ENCODE results near the gene GAS2L3. TPM values are rescaled to one million over a fixed set of nuclear protein-coding genes. Genes with fewer than 3 reads are reported as not detected.

The GAS2L3 gene
- total and polyA plus RNA-seq, 2 of the 8 experiments (the other 6 are each of a cell fraction or from before 2014, with no cell fraction given): 2.1 to 19.3 TPM

GRCh38 chr12:100674036-100674888, 100.8 kb downstream of the GAS2L3 start:
- Histone ChIP-seq H3K4me1 (replicated peaks in 1 of 4; ENCODE audit: control insufficient read depth in 3 of 4, insufficient read depth in 4 of 4, low read length in 3 of 4) (no peaks in the 10 kb centered on the region), H3K27me3 (replicated peaks in 1 of 4; ENCODE audit: control insufficient read depth in 3 of 4, extremely low read depth in 1 of 4, insufficient read depth in 3 of 4, low read length in 3 of 4) (no peaks in the 10 kb centered on the region), H3K23me2 (ENCODE audit: low read depth, low read length) (no peaks in the 10 kb centered on the region), H3K18ac (ENCODE audit: extremely low read depth, low read length) (no peak overlapping the region), H3K9me3 (ENCODE audit: insufficient read depth in 2 of 2, low read depth in 1 of 2, low read length in 1 of 2) (no peaks in the 10 kb centered on the region), H2BK120ac (replicated peaks; ENCODE audit: low read depth, low read length) (no peak overlapping the region), H3K36me3 (ENCODE audit: control insufficient read depth in 2 of 4, insufficient read depth in 4 of 4, low read length in 3 of 4) (no peaks in the 10 kb centered on the region), H2AFZ (ENCODE audit: low read length) (no peak overlapping the region), H2BK12ac (ENCODE audit: low read depth, low read length) (no peak overlapping the region), H3K4me3 (ENCODE audit: extremely low read depth in 1 of 4, insufficient read depth in 2 of 4, low read depth in 3 of 4, low read length in 4 of 4) (no peak overlapping the region), H3K23ac (ENCODE audit: insufficient read length) (no peak overlapping the region), H3K79me1 (ENCODE audit: low read depth, low read length) (no peaks in the 10 kb centered on the region), H2BK5ac (ENCODE audit: low read depth, low read length) (no peak overlapping the region), H2BK20ac (ENCODE audit: low read length) (no peak overlapping the region), H3K79me2 (ENCODE audit: control insufficient read depth in 1 of 2, insufficient read depth in 2 of 2, low read length in 2 of 2) (no peaks in the 10 kb centered on the region), H3K56ac (replicated peaks; ENCODE audit: insufficient read length, low read depth, low read length) (no peak overlapping the region), H3K4ac (replicated peaks; ENCODE audit: insufficient read length, low read depth, low read length) (no peak overlapping the region), H4K91ac (replicated peaks; ENCODE audit: insufficient read length, low read length) (no peak overlapping the region), H2BK15ac (ENCODE audit: low read length) (no peak overlapping the region), H3K27ac (ENCODE audit: low read depth, low read length) (no peak overlapping the region), H2AK5ac (ENCODE audit: low read depth, low read length) (no peak overlapping the region), H3K14ac (ENCODE audit: insufficient read length) (no peak overlapping the region), H4K5ac (ENCODE audit: insufficient read length, low read depth, low read length) (no peak overlapping the region), H3K9ac (replicated peaks in 1 of 4; ENCODE audit: extremely low read depth in 1 of 4, low read depth in 3 of 4, low read length in 3 of 4) (no peak overlapping the region), H4K8ac (ENCODE audit: extremely low read depth, insufficient read depth, low read length) (no peak overlapping the region), H3K4me2 (ENCODE audit: insufficient read depth in 1 of 2, low read depth in 2 of 2, low read length in 2 of 2) (no peak overlapping the region), H4K20me1 (replicated peaks in 1 of 2; ENCODE audit: control insufficient read depth in 1 of 2, insufficient read depth in 2 of 2, low read length in 2 of 2) (no peaks in the 10 kb centered on the region)
- ChIA-PET POLR2A (ENCODE audit: partially characterized antibody) (no interaction called here), CTCF (ENCODE audit: partially characterized antibody) (interaction anchor here (1.1 to 6.5 kb wide), 5 partner anchors 15 to 277 kb away, joined by 3 to 101 read pairs (median 3); no protein-coding TSS in a partner anchor)
- 91% methylated on average over 7 of the region's 7 CpGs; no CpG with 5 or more reads in 1 of the 2 experiments for WGBS, 2 experiments (ENCODE audit: extremely low coverage in 1 of 2, insufficient coverage in 1 of 2, insufficient read length in 1 of 2, insufficient replicate concordance in 2 of 2, low coverage in 1 of 2, low lambda C conversion rate in 2 of 2, missing lambda C conversion rate in 1 of 2)
- FAIRE-seq (no peak), DNase-seq (ENCODE audit: low read depth in 1 of 2, low spot score in 2 of 2) (no peak)
- no peak for TF ChIP-seq NRF1 (IDR thresholded peaks at IDR 0.05; ENCODE audit: low read depth, low read length)
- TF ChIP-seq CTBP2 (IDR thresholded peaks at IDR 0.05; ENCODE audit: borderline replicate concordance, insufficient read depth, insufficient read length, low read length): no peak
- no peak for TF ChIP-seq RBBP5 (IDR thresholded peaks at IDR 0.05; ENCODE audit: borderline replicate concordance, low read depth, low read length)
- TF ChIP-seq SIN3A (conservative IDR thresholded peaks at IDR 0.05 in 1 of 2, IDR thresholded peaks at IDR 0.05 in 1 of 2; ENCODE audit: low read depth in 1 of 2, low read length in 2 of 2): no peak
- no peak for TF ChIP-seq USF2 (IDR thresholded peaks at IDR 0.05; ENCODE audit: low read length)
- TF ChIP-seq SIX5 (IDR thresholded peaks at IDR 0.05; ENCODE audit: low read depth, low read length): no peak
- no peak for TF ChIP-seq SP1 (IDR thresholded peaks at IDR 0.05; ENCODE audit: low read depth, low read length)
- TF ChIP-seq EGR1 (IDR thresholded peaks at IDR 0.05; ENCODE audit: borderline replicate concordance, low read depth, low read length): no peak
- TF ChIP-seq CEBPB (IDR thresholded peaks at IDR 0.05; ENCODE audit: low read depth, low read length): no peak
- no peak for TF ChIP-seq JUND (IDR thresholded peaks at IDR 0.05; ENCODE audit: low read length)
- TF ChIP-seq, protein P1, sequence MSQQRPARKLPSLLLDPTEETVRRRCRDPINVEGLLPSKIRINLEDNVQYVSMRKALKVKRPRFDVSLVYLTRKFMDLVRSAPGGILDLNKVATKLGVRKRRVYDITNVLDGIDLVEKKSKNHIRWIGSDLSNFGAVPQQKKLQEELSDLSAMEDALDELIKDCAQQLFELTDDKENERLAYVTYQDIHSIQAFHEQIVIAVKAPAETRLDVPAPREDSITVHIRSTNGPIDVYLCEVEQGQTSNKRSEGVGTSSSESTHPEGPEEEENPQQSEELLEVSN (IDR thresholded peaks at IDR 0.05): no peak
